Measurements from ENCODE around the gene FOXO1.

DNA sequence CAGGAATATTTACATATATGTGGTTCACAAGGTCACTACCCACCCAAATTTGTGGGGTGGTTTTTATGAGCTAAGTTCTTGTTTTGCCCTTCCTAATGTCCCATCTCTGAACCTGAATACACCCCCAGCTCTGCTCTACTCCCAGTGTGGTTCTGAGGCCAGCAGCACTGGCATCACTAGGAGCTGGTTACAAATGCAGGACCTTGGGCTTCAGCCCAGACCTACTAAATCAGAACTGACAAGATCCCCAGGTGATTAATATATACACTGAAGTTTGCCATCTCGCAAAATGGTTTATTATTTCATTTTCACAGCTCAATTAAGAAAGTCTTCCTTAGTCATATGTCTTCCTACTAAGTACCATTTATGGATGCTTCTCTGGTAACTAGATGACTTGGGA, 67.9 kb downstream of the FOXO1 start:
- TF ChIP-seq, protein P1, sequence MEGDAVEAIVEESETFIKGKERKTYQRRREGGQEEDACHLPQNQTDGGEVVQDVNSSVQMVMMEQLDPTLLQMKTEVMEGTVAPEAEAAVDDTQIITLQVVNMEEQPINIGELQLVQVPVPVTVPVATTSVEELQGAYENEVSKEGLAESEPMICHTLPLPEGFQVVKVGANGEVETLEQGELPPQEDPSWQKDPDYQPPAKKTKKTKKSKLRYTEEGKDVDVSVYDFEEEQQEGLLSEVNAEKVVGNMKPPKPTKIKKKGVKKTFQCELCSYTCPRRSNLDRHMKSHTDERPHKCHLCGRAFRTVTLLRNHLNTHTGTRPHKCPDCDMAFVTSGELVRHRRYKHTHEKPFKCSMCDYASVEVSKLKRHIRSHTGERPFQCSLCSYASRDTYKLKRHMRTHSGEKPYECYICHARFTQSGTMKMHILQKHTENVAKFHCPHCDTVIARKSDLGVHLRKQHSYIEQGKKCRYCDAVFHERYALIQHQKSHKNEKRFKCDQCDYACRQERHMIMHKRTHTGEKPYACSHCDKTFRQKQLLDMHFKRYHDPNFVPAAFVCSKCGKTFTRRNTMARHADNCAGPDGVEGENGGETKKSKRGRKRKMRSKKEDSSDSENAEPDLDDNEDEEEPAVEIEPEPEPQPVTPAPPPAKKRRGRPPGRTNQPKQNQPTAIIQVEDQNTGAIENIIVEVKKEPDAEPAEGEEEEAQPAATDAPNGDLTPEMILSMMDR (IDR thresholded peaks at IDR 0.05) = no peak
- peak; percentile 47 to 76 (median 65) for TF ChIP-seq POLR2AphosphoS5 (IDR thresholded peaks at IDR 0.05)

All from sigmoid colon (tissue), 4 donors.